Retinal pigment epithelial cell (primary cell): ENCODE data around the gene NOM1.

Source experiments
- DNase-seq: peaks from one replicate; pipeline ENCODE4 v3.0.0-alpha.2; 2010; ENCODE audit warnings: low read depth
- H3K4me3 ChIP-seq: 2 replicates; pipeline ENCODE4 v1.5.1; 2011; ENCODE audit warnings: mild to moderate bottlenecking, low read length, control low read depth, moderate library complexity
- TF ChIP-seq, protein P1 (sequence below): conservative IDR thresholded peaks from 2 replicates; pipeline ENCODE4 v1.5.1; 2011; ENCODE audit warnings: low read depth, low read length, control low read depth, inconsistent platforms

The NOM1 gene

DNA sequence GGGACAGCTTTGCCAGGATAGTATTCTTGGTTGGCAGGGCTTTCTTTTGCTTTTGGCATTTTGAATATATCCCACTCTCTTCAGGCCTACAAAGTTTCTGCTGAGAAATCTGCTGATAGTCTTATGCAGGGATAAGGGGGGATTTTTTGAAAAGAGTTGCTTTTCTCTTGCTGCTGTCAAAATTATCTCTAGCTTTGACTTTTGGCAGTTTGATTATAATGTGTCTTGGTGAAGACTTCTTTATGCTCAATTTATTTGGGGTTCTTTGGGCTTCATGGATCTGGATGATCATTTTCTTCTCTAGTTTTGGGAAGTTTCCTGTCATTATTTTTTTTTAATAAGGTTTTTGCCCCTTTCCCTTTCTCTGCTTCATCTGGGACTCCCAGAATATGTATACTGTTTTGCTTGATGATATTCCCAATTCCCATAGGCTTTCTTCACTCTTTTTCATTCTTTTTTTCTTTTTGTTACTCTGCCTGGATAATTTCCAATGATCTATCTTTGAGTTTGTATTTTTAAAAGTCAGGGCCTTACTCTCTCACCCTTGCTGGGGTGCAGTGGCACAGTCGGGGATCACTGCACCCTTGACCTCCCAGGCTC lies 29.6 kb downstream of the NOM1 start:
- DNase-seq, result no peak
- H3K4me3 ChIP-seq, result no peak overlapping the region
- TF ChIP-seq, protein P1, sequence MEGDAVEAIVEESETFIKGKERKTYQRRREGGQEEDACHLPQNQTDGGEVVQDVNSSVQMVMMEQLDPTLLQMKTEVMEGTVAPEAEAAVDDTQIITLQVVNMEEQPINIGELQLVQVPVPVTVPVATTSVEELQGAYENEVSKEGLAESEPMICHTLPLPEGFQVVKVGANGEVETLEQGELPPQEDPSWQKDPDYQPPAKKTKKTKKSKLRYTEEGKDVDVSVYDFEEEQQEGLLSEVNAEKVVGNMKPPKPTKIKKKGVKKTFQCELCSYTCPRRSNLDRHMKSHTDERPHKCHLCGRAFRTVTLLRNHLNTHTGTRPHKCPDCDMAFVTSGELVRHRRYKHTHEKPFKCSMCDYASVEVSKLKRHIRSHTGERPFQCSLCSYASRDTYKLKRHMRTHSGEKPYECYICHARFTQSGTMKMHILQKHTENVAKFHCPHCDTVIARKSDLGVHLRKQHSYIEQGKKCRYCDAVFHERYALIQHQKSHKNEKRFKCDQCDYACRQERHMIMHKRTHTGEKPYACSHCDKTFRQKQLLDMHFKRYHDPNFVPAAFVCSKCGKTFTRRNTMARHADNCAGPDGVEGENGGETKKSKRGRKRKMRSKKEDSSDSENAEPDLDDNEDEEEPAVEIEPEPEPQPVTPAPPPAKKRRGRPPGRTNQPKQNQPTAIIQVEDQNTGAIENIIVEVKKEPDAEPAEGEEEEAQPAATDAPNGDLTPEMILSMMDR, result no peak

DNA sequence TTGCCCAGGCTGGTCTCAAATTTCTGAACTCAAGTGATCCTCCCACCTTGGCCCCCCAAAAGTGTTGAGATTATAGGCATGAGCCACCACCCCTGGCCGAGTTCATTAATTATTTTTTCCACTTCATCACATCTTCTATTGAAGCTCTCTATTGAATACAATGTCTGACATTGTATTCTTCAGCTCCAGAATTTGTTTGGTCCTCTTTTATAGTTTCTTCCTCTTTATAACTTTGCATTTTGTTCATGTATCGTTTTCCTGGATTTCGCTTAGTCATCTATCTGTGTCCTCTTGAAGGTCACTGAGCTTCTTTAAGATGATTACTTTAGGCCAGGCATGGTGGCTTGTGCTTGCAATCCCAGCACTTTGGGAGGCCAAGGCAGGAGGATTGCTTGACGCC lies 30.2 kb downstream of the NOM1 start:
- no peak overlapping the region for H3K4me3 ChIP-seq
- no peak for DNase-seq
- TF ChIP-seq, protein P1, result no peak

DNA sequence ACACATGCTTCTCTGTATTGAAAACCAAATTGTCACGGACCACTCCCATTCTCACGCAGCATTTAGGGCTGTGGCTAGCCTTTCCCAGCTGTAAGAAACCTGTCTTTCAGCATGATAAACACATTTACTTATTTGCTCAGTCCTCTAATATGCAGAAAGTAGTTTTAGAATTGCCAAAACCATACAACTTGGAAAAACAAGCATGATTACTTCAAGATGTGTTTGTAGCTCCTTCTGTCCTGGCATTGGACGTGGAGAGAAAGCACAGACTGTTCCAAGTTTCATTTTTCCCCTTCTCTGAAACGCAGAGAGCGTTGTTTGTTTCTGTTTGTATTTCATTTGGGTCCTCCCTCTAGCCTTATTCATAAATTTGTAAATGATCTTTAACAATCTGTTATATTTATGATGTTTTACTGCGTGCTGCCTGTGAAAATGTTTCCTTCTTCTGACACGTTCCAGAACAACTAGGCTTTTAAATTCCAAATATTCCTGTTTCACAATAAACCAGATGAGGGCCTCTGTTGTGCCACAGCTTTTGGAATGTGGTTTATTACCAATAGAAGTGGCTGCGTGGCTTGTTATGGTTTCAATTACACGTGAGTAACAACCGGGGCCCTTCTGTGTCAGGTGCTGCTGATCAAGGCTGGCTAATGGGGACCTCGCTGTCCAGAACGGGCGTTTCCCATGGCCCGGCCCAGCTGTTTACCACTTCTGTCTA lies 34.8 kb downstream of the NOM1 start:
- H3K4me3 ChIP-seq, result no peak overlapping the region
- DNase-seq, result no peak
- TF ChIP-seq, protein P1, result no peak

DNA sequence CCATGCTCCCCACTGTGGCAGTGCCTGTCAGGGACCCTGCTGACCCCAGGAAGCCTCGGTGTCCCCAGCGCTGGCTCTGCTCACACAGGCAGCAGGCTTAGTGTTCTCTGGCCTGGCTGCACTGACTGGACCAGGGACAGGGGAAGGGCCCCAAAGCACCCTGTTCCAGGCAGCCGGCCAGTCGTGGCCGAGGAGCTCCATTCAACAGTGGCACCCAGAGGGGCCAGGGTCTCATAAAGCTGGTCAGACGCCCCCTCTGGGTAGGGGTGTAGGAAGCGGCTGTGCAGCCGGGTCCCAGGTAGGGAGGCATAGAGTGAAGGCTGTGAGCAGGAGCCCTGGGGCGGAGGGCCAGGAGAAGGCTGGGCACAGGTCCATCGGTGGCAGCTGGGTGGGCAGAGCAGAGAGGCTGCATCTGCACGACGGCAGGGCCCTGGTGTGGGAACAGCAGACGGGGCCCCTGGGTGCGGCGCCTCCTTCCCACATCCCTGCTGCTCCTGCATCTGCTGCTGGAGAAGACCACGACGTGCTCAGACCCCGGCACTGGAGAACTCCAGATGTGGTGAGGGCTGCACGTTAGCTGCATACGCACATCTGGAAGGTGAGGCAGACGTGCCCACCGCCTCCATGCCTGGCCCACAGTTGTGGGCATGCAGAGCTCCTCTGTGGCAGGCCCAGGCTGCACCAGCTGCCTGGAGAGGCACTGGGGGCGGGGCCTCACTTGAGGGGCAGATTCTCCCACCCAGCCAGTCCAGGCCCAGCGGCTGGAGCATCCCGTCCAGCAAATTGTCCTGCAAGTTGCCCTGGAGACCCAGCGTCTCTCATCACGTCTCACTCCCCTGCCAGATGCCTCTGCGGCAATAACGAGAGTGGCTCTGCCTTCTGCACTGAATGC lies 35.8 kb downstream of the NOM1 start:
- no peak for DNase-seq
- TF ChIP-seq, protein P1, result no peak
- H3K4me3 ChIP-seq, result no peak overlapping the region

DNA sequence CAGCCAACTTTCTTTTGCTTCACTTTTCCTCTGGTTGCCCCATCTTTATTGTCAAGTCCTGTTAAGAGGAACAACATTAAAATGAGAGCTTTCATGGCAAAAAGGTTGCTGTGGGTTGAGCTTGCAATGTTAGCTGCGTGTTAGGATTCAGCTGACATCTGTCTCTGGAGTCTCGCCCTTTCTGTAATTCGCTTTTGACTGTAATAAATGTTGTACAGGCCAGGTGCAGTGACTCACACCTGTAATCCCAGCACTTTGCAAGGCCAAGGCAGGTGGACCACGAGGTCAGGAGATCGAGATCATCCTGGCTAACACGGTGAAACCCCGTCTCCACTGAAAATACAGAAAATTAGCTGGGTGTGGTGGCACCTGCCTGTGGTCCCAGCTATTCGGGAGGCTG lies 36.9 kb downstream of the NOM1 start:
- DNase-seq, result no peak
- TF ChIP-seq, protein P1, result no peak
- H3K4me3 ChIP-seq, result no peak overlapping the region

DNA sequence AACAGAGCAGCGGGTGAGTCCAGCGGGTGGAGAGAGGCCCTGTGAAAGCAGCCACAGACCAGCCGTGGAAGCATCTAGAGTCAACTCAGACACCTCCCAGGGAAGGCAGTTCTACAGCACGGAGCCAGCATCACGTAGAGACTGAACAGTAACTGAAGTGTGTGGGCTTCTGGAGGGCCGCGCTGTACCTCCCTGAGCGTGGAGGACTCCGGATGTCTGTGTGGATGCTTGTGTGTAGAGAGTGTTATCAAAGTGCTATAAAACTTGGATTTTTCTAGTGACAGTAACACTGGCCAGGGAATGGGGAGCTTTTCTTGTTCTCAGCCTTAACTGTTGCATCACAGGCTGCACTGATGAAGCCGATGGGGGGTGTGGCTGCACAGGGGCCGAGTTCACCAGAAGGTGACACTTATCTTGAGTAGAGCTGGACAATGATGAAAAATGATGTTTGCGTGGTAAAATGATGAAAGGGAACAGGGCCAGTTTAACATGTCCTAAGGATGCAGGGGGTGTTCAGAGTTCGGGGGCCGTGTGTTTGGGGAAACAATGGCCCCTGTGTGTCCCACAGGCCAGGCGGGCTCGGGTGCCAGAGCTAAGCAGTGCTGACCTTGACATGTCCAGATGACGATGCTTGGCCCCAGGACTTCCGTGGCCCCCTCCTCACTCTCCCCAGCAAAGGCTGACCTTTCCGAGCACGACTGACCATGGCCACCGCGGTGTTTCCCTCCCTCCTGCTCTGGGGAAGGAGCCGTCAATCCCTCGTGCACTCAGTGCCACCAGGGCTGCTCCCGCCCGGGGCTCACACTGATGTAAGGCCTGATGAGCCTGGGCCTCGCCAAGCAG lies 39.1 kb downstream of the NOM1 start:
- no peak overlapping the region for H3K4me3 ChIP-seq
- TF ChIP-seq, protein P1, result no peak
- no peak for DNase-seq
